A549 (cell line): ENCODE measurements around the gene RHBDD2.

Source experiments
- CTCF ChIP-seq: fragments of >200 bp; sonication (Bioruptor Twin); formaldehyde crosslinking; IDR thresholded peaks from 3 replicates; pipeline ENCODE4 v1.5.1; 2016
- ELK1 ChIP-seq: fragments of 150-350 bp; IDR thresholded peaks from 2 replicates; pipeline ENCODE4 v1.6.1; 2014; ENCODE audit warnings: low read depth, mild to moderate bottlenecking, low read length
- POLR2A ChIP-seq: IDR thresholded peaks from 2 replicates; pipeline ENCODE4 v1.6.1; 2012; ENCODE audit warnings: mild to moderate bottlenecking, low read length
- RAD21 ChIP-seq, 2 experiments: fragments of >200 bp in 1 of 2; sonication (Bioruptor Twin) in 1 of 2; formaldehyde crosslinking in 1 of 2; IDR thresholded peaks in 1 of 2; conservative IDR thresholded peaks in 1 of 2; 2 replicates in 1 of 2; 3 replicates in 1 of 2; pipeline ENCODE4 v1.6.1; 2012 to 2018; ENCODE audit warnings: inconsistent platforms in 1 of 2

- TF ChIP-seq RAD21 (conservative IDR thresholded peaks at IDR 0.05 in 1 of 2, IDR thresholded peaks at IDR 0.05 in 1 of 2), result peak; percentile 92 to 98
- peak; percentile 92 for TF ChIP-seq CTCF
- TF ChIP-seq POLR2A, result no peak
- TF ChIP-seq ELK1, result no peak
Measured at GRCh38 chr7:75866489-75867389, 12.1 kb upstream of the RHBDD2 start.
